ENCODE results near the gene GSDME. TPM values are rescaled to one million over a fixed set of nuclear protein-coding genes. Genes with fewer than 3 reads are reported as not detected.

GSDME gene
- total and polyA plus RNA-seq, 10 of the 15 experiments (the other 5 are each of a cell fraction or from before 2014, with no cell fraction given) = 23.7 to 245 (median 128) TPM

GRCh38 chr7:24743471-24743870 lies 13.8 kb downstream of the GSDME start (continued):
- no peak for TF ChIP-seq ZBTB11 (CRISPR knock-in tag; IDR thresholded peaks at IDR 0.05)

DNA sequence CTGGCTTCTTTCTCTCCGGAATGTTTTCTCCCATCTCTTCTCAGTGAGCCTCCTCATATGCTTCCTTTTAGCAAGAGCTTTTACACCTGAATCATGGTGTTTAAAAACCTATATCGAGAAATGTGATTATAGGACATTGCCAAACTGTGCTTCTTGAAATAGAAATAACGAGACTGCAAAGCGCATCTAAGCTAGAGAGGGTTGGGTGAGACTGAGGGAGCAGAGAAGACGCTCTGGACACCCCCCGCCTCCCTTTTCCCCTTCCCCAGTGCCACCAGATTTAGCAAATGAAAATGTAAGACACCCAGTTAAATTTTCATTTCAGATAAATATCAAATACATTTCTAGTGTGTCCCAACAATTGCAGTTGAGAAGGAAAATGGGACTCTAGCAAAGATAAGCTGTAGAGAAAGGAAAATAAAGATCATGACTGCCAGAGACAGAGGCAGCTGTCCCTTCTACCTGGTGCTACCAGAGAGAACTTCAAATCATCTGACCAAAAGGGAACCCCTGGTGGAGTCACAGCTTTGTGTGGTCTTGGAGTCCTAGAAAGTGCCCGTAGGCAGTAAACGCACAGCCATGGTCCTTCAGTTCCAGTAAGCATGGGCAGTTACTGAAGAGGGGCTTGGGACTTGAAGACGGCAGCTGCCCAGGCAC lies 14.6 kb downstream of the GSDME start:
- Histone ChIP-seq H3K27me3 (replicated peaks in 1 of 2; ENCODE audit: control insufficient read depth in 2 of 2, insufficient read depth in 2 of 2, low read length in 1 of 2) (no peaks in the 10 kb centered on the region), H3K79me2 (ENCODE audit: control insufficient read depth, insufficient read depth, low read length) (no peaks in the 10 kb centered on the region; the same call in 1 of the 2 replicates), H3K9ac (ENCODE audit: control insufficient read depth, insufficient read depth, low read length) (no peak overlapping the region), H3K4me1 (ENCODE audit: control insufficient read depth, insufficient read depth, low read length) (no peaks in the 10 kb centered on the region), H3K4me3 (no peak overlapping the region), H3K36me3 (ENCODE audit: control insufficient read depth in 2 of 2, insufficient read depth in 2 of 2, low read length in 1 of 2) (peaks cover 0 to 9% of the 10 kb centered on the region in 2 experiments; a peak in 2 of 4 replicates), H2AFZ (ENCODE audit: control insufficient read depth, low read depth, low read length) (no peak overlapping the region), H3K27ac (ENCODE audit: control insufficient read depth, insufficient read depth) (no peak overlapping the region), H3K9me3 (replicated peaks; ENCODE audit: control insufficient read depth, insufficient read depth, low read length) (peaks cover 3% of the 10 kb centered on the region), H3K4me2 (ENCODE audit: control insufficient read depth, insufficient read depth) (no peak overlapping the region), H4K20me1 (ENCODE audit: control insufficient read depth, insufficient read depth) (no peaks in the 10 kb centered on the region)
- intact Hi-C loops (cut with micrococcal nuclease; ENCODE audit: unreplicated experiment) = no loop called here
- no peak for ATAC-seq
- 94% methylated on average over 9 of the region's 9 CpGs for WGBS (ENCODE audit: insufficient coverage, insufficient replicate concordance, low lambda C conversion rate, missing lambda C conversion rate)
- BruUV-seq (replicated peaks) = no TSS peak
- ChIA-PET POLR2A (no interaction called here), SMC1A (ENCODE audit: uncharacterized antibody, unreplicated experiment) (no interaction called here), RAD21 (ENCODE audit: unreplicated experiment) (no interaction called here), CTCF (no interaction called here)
- DNase-seq (ENCODE audit: low read depth, low spot score) = no peak
- FAIRE-seq = no peak
- in situ Hi-C loops (cut with MboI) = no loop called here
- TF ChIP-seq ZZZ3 (IDR thresholded peaks at IDR 0.05; ENCODE audit: control insufficient read depth, insufficient read length, low read depth) (no peak), BHLHE40 (IDR thresholded peaks at IDR 0.05; ENCODE audit: borderline replicate concordance in 1 of 2, low read depth in 2 of 2, low read length in 1 of 2) (no peak), CEBPB (IDR thresholded peaks at IDR 0.05; ENCODE audit: borderline replicate concordance in 1 of 2, low read depth in 2 of 2, low read length in 2 of 2) (no peak), CHD2 (IDR thresholded peaks at IDR 0.05; ENCODE audit: borderline replicate concordance, low read depth, low read length) (no peak), POLR2AphosphoS5 (IDR thresholded peaks at IDR 0.05; ENCODE audit: low read length) (no peak), PAX8 (IDR thresholded peaks at IDR 0.05) (no peak), STAT3 (IDR thresholded peaks at IDR 0.05; ENCODE audit: low read depth, low read length) (no peak), SMARCA5 (IDR thresholded peaks at IDR 0.05) (no peak), SRF (IDR thresholded peaks at IDR 0.05; ENCODE audit: low read depth in 2 of 2, low read length in 2 of 2) (no peak), NBN (IDR thresholded peaks at IDR 0.05) (no peak), E2F8 (IDR thresholded peaks at IDR 0.05; ENCODE audit: low read depth, partially characterized antibody) (no peak), PKNOX1 (IDR thresholded peaks at IDR 0.05) (no peak), IRF3 (IDR thresholded peaks at IDR 0.05) (no peak)
